ENCODE data around the gene ANKEF1. TPM values are rescaled to one million over a fixed set of nuclear protein-coding genes. Genes with fewer than 3 reads are reported as not detected.

ANKEF1 gene
- total RNA-seq, 4 donors from 2014 or later, result 0.87 to 2.4 (median 1.7) TPM

DNA sequence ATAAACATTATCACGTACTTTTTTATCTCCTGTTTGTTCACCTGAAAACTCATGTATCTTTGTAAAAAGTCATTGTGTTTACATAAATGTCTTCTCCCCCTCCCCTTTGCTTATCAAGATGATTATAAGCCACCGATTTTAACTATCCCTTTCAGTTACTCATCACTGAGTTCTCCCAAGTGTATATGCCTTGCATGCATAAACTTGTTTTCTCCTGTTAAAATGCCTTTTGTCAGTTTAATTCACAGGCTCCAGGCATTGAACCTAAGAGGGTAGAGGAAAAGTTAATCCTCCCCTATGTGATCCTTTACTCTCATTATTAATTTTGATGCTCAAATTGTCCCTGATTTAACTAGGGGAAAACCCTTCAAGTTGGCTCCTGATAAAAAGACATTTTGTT lies 24.2 kb downstream of the ANKEF1 start:
- Histone ChIP-seq H3K9me3 (no peaks in the 10 kb centered on the region), H3K4me1 (no peaks in the 10 kb centered on the region), H3K4me3 (no peak overlapping the region), H3K36me3 (no peaks in the 10 kb centered on the region), H3K27ac (no peak overlapping the region), H3K27me3 (peaks cover 0 to 7% of the 10 kb centered on the region in 2 donors)
- WGBS, 2 donors, result 69 to 79% methylated on average over 2 of the region's 2 CpGs
- TF ChIP-seq POLR2A (IDR thresholded peaks at IDR 0.05) (no peak), CTCF (IDR thresholded peaks at IDR 0.05) (no peak), EP300 (IDR thresholded peaks at IDR 0.05) (no peak)
- DNase-seq (ENCODE audit: low spot score in 2 of 2), result no peak

GRCh38 chr20:10060226-10060625 lies 25.4 kb downstream of the ANKEF1 start:
- Histone ChIP-seq H3K36me3 (no peaks in the 10 kb centered on the region), H3K27ac (no peak overlapping the region), H3K9me3 (no peaks in the 10 kb centered on the region), H3K27me3 (peaks cover 0 to 7% of the 10 kb centered on the region in 2 donors), H3K4me1 (no peaks in the 10 kb centered on the region), H3K4me3 (no peak overlapping the region)
- 24 to 30% methylated on average over 8 of the region's 8 CpGs for WGBS, 2 donors
- TF ChIP-seq POLR2A (IDR thresholded peaks at IDR 0.05) (no peak), EP300 (IDR thresholded peaks at IDR 0.05) (no peak), CTCF (IDR thresholded peaks at IDR 0.05) (no peak)
- DNase-seq (ENCODE audit: low spot score in 2 of 2), result no peak

DNA sequence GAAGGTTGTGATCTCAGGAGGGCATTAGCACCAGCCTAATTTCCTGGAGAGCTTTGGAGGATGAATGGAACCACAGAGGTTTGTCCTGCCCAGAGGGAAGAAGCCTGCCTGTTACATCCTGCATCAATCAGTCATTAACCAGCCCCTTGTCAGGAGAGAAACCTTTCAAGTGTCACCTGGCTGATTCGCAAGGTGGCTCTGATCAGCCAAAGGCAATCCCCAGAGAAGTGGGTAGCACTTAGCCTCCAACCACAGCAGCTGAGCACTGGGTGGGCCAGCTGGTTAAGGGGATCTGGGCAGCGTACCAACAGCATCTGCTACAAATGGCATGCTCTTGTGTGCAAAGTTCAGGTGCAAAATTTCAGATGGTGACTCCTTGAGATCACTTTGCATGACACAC lies 26.9 kb downstream of the ANKEF1 start:
- WGBS, 2 donors, result 82 to 88% methylated on average over 2 of the region's 2 CpGs
- TF ChIP-seq POLR2A (IDR thresholded peaks at IDR 0.05) (no peak), EP300 (IDR thresholded peaks at IDR 0.05) (no peak), CTCF (IDR thresholded peaks at IDR 0.05) (no peak)
- Histone ChIP-seq H3K27me3 (peaks cover 0 to 7% of the 10 kb centered on the region in 2 donors), H3K36me3 (no peaks in the 10 kb centered on the region), H3K9me3 (no peaks in the 10 kb centered on the region), H3K27ac (no peak overlapping the region), H3K4me3 (no peak overlapping the region), H3K4me1 (no peaks in the 10 kb centered on the region)
- DNase-seq (ENCODE audit: low spot score in 2 of 2), result no peak

GRCh38 chr20:10063482-10063881 lies 28.7 kb downstream of the ANKEF1 start:
- TF ChIP-seq POLR2A (IDR thresholded peaks at IDR 0.05) (no peak), CTCF (IDR thresholded peaks at IDR 0.05) (no peak), EP300 (IDR thresholded peaks at IDR 0.05) (no peak)
- Histone ChIP-seq H3K4me3 (no peak overlapping the region), H3K4me1 (no peaks in the 10 kb centered on the region), H3K27ac (no peak overlapping the region), H3K9me3 (no peaks in the 10 kb centered on the region), H3K27me3 (peaks cover 0 to 7% of the 10 kb centered on the region in 2 donors), H3K36me3 (no peaks in the 10 kb centered on the region)
- DNase-seq (ENCODE audit: low spot score in 2 of 2), result no peak
- WGBS, 2 donors, result 86 to 98% methylated on average over 2 of the region's 2 CpGs

- Histone ChIP-seq H3K36me3 (no peaks in the 10 kb centered on the region), H3K4me1 (no peaks in the 10 kb centered on the region), H3K27me3 (peaks cover 0 to 7% of the 10 kb centered on the region in 2 donors), H3K9me3 (no peaks in the 10 kb centered on the region), H3K4me3 (no peak overlapping the region), H3K27ac (no peak overlapping the region)
- TF ChIP-seq EP300 (IDR thresholded peaks at IDR 0.05) (no peak), CTCF (IDR thresholded peaks at IDR 0.05) (no peak), POLR2A (IDR thresholded peaks at IDR 0.05) (no peak)
- no peak for DNase-seq (ENCODE audit: low spot score in 2 of 2)
- 85 to 88% methylated on average over 1 of the region's 1 CpG for WGBS, 2 donors
These were observed 29.8 kb downstream of the ANKEF1 start for GRCh38 chr20:10064611-10065010.
